ENCODE measurements around the gene MUC6.

Gene MUC6

DNA sequence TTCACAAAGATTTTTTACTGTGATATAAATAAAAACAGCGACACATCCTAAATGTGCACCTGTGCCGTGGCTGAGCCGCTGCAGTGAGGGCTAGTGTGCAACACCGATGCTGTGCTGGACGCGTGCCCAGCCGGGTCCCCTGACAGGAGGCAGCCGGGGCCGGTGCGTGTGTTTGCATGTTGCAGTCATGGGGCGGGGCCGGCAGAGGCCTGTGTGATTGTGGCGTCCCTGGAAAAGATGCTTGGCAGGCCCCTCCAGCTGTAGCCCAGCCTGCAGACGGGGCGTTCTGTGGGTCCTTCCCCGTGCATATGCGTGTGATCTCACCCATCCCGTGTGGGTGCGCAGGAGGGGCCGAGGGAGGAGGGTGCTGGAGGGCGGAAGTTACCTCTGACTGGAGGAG is 30.6 kb downstream of the MUC6 start:
- Mint-ChIP-seq H3K36me3 (no peaks in the 10 kb centered on the region), H3K27ac (no peak overlapping the region), H3K4me3 (no peak overlapping the region), H3K9me3 (ENCODE audit: low read depth) (no peaks in the 10 kb centered on the region), H3K4me1 (ENCODE audit: low read depth) (peaks cover 2% of the 10 kb centered on the region), H3K27me3 (no peaks in the 10 kb centered on the region)

DNA sequence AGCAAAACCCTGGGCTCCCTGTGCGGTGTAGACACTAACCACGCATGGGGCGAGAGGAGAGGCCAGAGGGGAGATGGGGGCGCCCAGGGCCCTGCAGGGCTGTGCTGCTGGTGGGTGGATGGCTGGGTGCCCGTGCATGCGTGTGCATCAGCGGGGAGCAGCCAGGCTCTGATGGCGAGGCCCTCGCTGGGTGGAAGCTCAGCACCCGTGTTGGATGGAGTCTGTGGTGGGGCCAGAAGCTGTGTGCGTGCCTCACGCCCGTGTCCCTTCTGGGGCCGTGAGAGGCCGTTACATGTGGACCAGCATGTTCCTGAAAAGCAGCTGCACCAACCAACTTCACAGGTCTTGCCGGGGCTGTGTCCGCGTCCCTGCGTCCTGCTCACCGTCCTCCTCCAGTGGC is 33.4 kb downstream of the MUC6 start:
- Mint-ChIP-seq H3K27ac (no peak overlapping the region), H3K4me1 (ENCODE audit: low read depth) (peaks cover 2% of the 10 kb centered on the region), H3K9me3 (ENCODE audit: low read depth) (no peaks in the 10 kb centered on the region), H3K4me3 (no peak overlapping the region), H3K27me3 (no peaks in the 10 kb centered on the region), H3K36me3 (no peaks in the 10 kb centered on the region)

DNA sequence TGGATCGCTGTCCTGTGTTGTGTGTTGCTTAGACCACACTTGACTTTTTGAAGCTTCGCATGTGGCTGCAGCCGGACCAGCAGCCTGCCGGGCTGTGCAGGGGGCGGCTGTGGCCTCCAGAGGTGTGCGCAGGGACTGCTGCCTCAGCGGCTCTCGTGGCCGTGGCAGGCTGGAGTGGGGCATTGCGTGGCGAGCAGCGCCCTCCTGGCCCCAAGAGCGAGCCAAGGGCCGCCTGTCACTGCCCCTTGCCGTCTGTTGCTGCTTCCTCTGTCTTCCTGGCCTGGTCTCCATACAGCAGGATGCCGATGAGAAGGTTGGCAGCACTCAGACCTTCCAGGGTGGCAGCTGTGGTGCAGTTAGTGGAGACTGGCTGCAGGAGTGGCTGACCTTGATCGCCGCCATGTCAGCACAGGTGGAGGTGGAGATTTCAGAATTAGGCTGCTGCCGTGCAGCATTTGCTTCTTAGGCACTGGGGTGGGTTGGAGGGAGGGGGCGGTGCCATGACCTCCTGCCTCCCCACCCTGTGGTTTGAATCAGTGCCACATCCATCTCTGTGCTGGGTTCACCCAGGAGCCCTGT is 34.0 kb downstream of the MUC6 start:
- Mint-ChIP-seq H3K27ac (no peak overlapping the region), H3K36me3 (no peaks in the 10 kb centered on the region), H3K9me3 (ENCODE audit: low read depth) (no peaks in the 10 kb centered on the region), H3K4me1 (ENCODE audit: low read depth) (peaks cover 2% of the 10 kb centered on the region), H3K27me3 (no peaks in the 10 kb centered on the region), H3K4me3 (no peak overlapping the region)

DNA sequence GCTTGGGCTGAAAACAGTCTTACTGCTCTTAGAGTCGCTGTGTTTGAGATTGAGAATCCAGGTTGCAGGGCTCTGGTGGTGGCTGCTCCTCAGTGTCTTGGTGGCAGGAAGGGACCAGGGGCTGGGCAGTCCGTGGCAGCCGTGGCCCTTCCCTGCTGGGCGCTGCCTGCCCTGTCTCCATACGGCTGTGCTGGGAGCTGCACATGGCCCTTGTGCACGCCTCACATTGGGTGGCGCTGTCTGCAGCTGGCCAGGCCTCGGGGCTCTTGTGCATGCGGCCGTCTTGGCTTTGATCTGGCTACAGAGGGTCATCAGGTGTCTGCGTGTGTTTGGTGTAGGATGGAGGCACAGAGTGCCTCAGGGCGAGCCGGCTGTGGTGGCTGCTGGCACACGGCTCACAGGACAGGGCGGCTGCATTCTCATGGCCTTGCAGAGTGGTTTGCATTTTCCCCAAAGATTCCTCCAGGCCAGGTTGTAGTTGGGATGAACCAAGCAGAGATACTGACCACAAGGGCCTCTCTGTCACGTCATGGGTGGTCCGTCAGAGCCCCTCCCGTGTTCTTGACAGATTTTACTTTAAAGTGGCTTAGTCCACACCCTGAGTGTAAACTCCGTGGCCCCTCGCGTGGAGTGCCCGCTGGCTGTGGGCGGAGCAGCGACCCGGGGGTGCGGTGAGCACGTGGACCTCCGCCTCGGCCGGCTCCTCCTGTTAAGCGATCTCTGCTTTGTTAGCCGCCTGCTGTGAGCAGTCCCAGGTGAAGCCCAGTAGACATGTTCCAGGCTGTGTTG is 34.7 kb downstream of the MUC6 start:
- Mint-ChIP-seq H3K27ac (no peak overlapping the region), H3K9me3 (ENCODE audit: low read depth) (no peaks in the 10 kb centered on the region), H3K27me3 (no peaks in the 10 kb centered on the region), H3K36me3 (no peaks in the 10 kb centered on the region), H3K4me3 (no peak overlapping the region), H3K4me1 (ENCODE audit: low read depth) (peaks cover 2% of the 10 kb centered on the region)

DNA sequence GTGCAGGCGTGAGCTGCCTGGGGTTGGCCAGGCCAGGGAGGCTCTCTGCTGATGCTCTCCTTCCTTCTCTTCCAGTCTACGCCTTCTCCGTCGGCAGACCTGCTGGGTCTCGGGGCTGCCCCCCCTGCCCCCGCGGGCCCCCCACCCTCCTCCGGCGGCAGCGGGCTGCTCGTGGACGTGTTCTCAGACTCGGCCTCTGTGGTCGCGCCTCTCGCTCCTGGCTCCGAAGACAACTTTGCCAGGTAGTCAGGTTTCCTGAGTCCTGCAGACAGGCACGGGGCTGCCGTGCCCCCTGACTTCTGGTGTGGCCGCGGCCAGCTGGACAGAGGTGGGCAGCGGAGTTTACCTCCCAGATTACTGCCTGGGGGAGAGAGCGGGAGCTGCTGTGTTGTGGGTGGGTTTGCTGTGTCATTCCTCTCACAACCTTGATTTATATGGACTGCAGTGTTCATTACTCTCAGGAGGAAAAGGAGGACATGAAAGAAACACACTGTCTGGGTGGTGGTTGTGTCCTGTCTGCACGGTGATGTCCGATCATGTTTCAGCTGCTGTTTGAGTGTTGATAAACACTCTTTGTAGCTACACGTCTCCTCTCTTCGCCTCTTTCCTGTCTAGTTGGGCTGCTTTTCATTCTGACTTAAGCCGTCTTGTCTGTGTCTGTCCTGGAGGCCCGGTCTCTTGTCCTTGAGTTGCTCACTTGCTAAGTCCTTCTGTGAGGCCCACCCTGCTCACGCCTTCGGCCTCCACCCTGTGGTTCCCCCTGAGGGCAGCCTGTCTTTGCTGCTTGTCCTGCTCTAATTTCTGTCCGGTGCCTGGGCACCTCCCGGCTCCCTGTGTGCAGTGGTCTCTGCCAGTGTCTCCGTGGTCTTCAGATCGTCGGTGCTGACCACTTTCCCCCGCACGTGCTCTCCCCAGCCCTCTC is 35.9 kb downstream of the MUC6 start:
- H3K27me3 Mint-ChIP-seq = no peaks in the 10 kb centered on the region
- peaks cover 4% of the 10 kb centered on the region for H3K4me1 Mint-ChIP-seq (ENCODE audit: low read depth)
- no peaks in the 10 kb centered on the region for H3K9me3 Mint-ChIP-seq (ENCODE audit: low read depth)
- no peak overlapping the region for H3K4me3 Mint-ChIP-seq
- peaks cover 4% of the 10 kb centered on the region for H3K36me3 Mint-ChIP-seq
- no peak overlapping the region for H3K27ac Mint-ChIP-seq

DNA sequence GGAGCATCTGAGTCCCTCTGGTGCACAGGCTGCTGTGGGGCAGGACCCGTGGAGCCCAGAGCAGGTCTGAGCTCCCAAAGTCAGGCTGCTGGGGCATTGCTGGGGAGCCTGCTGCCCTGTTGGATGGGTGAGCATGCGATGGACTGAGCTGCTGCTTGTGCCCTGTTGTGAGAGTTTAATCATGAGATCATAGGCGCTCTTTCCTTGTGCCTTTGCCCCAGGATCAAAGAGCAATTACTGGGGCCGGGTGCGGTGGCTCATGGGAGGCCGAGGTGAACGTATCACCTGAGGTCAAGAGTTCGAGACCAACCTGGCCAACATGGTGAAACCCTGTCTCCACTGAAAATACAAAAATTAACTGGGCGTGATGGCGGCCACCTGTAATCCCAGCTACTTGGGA is 37.5 kb downstream of the MUC6 start:
- Mint-ChIP-seq H3K27ac (no peak overlapping the region), H3K9me3 (ENCODE audit: low read depth) (no peaks in the 10 kb centered on the region), H3K4me1 (ENCODE audit: low read depth) (peaks cover 7% of the 10 kb centered on the region), H3K4me3 (no peak overlapping the region), H3K36me3 (peaks cover 8% of the 10 kb centered on the region), H3K27me3 (no peaks in the 10 kb centered on the region)

DNA sequence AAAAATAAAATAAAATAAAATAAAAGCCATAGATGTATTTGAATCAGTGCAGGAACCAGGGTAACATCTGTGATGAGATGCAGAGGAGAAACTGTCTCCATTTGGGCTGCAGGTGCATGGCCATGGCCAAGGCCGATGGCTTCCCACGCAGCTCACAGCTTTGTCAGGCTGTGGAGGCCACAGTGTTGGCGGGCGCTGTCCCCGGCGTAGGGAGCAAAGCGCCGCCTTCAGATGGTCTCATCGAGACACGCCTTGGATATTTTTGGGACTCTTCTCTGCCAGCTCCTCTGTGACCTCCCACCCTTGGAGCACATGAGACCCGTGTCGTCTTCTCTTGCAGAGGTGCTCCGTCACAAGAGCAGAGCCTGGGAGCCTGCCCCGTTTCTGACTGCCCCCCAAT is 38.6 kb downstream of the MUC6 start:
- Mint-ChIP-seq H3K27me3 (no peaks in the 10 kb centered on the region), H3K36me3 (peaks cover 8% of the 10 kb centered on the region), H3K27ac (no peak overlapping the region), H3K9me3 (ENCODE audit: low read depth) (no peaks in the 10 kb centered on the region), H3K4me3 (no peak overlapping the region), H3K4me1 (ENCODE audit: low read depth) (peaks cover 6% of the 10 kb centered on the region)

DNA sequence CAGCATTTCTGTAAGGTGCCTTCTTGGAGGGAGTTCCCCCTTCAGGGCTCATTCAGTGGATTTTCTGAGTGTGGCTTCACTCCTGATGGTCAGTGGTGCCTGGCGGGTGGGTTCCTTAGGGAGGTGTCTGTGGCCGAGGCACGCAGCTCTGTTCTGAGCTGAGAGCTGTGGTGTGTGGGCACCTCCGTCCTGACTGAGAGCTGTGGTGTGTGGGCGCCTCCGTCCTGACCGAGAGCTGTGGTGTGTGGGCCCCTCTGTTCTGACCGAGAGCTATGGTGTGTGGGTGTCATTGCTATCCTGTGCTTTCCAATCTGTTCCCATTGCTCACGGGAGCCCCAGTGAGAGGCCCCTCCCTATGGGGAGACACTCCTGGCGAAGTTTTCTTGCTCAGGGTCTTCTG is 39.8 kb downstream of the MUC6 start:
- peaks cover 5% of the 10 kb centered on the region for H3K4me1 Mint-ChIP-seq (ENCODE audit: low read depth)

DNA sequence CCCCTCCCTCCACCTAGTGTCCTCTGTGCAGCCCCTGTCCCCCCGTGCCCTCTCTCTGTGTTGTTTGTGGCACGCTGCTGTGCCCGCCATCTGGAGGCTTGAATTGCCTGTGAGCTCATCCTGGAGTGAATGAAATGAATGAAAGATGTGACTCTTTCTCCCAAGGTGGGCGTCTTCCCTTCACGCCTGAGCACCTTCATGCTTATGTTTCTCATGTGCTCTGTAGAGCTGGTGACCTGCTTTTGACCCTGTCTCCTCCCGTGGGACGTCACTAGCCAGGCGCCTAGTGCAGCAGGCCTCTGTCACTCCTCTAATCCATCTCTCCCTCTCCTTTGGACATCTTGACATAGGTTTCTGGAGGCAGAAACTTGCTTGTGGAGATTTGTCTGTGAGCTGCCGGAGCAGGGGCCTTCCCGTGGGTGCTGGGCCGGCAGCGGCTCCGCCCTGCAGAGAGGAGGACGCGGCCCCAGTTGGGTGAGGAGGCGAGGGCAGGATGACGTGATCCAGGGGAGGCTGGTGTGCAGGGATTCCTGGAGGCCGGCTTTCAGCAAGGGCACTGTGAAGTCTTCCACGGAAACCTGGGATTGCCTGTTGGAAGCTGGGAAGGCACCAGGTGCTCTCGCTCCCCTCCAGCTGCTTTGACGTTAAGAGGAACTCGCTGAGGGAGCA is 40.6 kb downstream of the MUC6 start:
- no peak overlapping the region for H3K4me3 Mint-ChIP-seq

More for the DNA sequence above, 39.8 kb downstream of the MUC6 start:
- no peak overlapping the region for H3K4me3 Mint-ChIP-seq
- H3K9me3 Mint-ChIP-seq (ENCODE audit: low read depth) = no peaks in the 10 kb centered on the region
- H3K27me3 Mint-ChIP-seq = no peaks in the 10 kb centered on the region
- H3K36me3 Mint-ChIP-seq = peaks cover 8% of the 10 kb centered on the region
- peak overlapping the region; percentile 55 for H3K27ac Mint-ChIP-seq

DNA sequence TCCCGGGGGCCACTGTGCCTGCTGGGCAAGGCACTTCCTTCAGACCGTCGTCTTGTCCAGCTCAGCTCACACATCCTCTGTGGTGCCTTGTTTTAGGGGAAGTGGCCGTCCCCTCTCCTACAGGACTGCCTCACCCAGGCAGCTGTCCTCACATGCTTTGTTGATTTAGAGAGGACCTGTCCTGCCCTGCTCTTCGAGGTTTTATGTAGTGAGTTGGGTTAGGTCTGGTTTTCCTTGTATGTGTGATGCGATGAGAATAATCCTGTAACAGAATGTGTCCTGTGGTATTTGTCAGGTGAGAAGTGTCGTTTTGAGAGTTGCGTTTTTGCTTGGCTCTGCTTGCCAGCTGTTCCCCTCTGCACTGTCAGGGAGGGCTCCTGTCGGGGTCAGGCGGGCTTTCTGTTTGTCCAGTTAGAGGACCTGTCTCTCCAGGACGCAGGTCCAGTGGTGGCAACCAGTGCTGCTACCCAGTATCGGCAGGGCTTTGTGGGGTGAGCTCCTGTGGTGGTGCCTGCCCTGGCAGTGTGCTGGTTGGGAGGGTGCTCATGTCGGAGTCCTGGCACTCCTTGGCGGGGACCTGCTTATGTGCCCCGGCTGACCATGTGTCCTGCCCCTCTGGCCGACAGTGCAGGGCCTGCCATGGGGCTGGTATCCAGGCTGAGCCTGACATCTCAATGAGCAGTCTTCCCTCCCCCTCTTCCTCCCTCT is 41.3 kb downstream of the MUC6 start:
- no peak overlapping the region for H3K4me3 Mint-ChIP-seq
- H3K4me1 Mint-ChIP-seq (ENCODE audit: low read depth) = peaks cover 5% of the 10 kb centered on the region
- H3K27ac Mint-ChIP-seq = peak overlapping the region; percentile 16
- no peaks in the 10 kb centered on the region for H3K9me3 Mint-ChIP-seq (ENCODE audit: low read depth)
- H3K36me3 Mint-ChIP-seq = peaks cover 8% of the 10 kb centered on the region
- no peaks in the 10 kb centered on the region for H3K27me3 Mint-ChIP-seq

More for the DNA sequence above, 40.6 kb downstream of the MUC6 start:
- Mint-ChIP-seq H3K27me3 (no peaks in the 10 kb centered on the region), H3K36me3 (peaks cover 8% of the 10 kb centered on the region), H3K27ac (peak overlapping the region; percentile 58), H3K9me3 (ENCODE audit: low read depth) (no peaks in the 10 kb centered on the region), H3K4me1 (ENCODE audit: low read depth) (peaks cover 5% of the 10 kb centered on the region)

DNA sequence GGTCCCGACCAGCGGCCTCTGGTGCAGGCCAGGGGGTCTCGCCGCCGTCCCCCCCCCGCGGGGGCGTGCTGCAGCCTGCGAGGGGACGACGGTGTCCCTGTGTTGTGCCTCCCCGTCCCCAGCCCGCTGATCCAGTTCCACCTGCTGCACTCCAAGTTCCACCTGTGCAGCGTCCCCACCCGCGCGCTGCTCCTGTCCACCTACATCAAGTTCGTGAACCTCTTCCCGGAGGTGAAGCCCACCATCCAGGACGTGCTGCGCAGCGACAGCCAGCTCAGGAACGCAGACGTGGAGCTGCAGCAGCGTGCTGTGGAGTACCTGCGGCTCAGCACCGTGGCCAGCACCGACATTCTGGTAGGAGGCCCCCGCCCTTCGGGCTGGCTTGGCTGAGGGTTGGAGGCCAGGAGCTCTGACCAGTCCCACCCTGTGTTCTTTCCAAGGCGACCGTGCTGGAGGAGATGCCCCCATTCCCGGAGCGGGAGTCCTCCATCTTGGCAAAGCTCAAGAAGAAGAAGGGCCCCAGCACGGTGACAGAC is 42.8 kb downstream of the MUC6 start:
- Mint-ChIP-seq H3K4me3 (no peak overlapping the region), H3K27me3 (no peaks in the 10 kb centered on the region), H3K36me3 (peaks cover 8% of the 10 kb centered on the region), H3K9me3 (ENCODE audit: low read depth) (no peaks in the 10 kb centered on the region), H3K27ac (no peak overlapping the region), H3K4me1 (ENCODE audit: low read depth) (peaks cover 5% of the 10 kb centered on the region)

DNA sequence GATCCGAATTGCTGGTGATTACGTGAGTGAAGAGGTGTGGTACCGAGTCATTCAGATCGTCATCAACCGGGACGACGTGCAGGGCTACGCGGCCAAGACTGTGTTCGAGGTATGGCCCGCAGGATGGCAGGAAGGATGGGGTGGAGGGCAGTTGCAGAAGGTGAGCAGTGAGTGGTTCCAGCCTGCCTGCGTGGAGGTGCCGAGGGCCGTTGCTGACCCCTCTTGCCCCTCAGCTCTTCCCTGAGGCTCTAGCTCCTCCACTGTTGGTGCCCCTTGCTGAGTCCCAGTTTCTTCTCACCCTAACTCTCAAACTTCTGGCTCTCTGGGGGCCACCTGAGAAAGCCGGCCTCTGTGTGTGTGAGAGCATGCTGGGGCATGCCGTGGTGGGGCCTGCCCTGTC is 43.9 kb downstream of the MUC6 start:
- Mint-ChIP-seq H3K4me1 (ENCODE audit: low read depth) (peaks cover 5% of the 10 kb centered on the region), H3K27me3 (no peaks in the 10 kb centered on the region), H3K36me3 (peaks cover 8% of the 10 kb centered on the region), H3K9me3 (ENCODE audit: low read depth) (no peaks in the 10 kb centered on the region), H3K27ac (no peak overlapping the region), H3K4me3 (no peak overlapping the region)

DNA sequence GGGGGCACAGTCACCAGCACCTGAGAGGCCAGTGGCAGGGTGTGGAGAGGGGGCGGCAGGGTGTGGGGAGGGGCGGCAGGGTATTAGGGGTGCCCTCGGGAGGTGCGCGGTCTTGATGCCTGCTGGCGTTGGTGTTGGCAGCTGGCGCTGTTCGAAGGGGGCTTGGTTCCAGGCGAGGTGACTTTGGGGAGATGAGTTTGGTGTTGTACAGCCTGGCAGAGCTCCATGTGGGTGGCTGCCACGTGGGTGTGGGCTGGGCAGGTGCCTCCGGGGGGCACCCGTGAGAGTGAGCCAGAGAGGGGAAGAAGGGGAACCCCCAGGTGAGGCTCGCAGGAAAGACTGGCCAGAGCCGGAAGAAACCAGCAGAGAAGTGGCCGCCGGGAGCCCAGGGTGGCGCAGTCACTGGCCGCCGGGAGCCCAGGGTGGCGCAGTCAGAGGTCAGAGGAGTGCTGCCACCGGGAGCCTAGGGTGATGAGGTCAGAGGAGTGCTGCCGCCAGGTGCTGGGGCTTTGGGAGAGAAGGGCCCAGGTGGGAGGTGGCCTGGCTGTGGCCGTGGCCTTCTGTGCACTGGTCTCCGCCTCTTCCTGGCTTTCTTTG is 44.7 kb downstream of the MUC6 start:
- Mint-ChIP-seq H3K4me3 (no peak overlapping the region), H3K27me3 (no peaks in the 10 kb centered on the region), H3K27ac (no peak overlapping the region), H3K4me1 (ENCODE audit: low read depth) (peaks cover 5% of the 10 kb centered on the region), H3K36me3 (peaks cover 8% of the 10 kb centered on the region), H3K9me3 (ENCODE audit: low read depth) (no peaks in the 10 kb centered on the region)

DNA sequence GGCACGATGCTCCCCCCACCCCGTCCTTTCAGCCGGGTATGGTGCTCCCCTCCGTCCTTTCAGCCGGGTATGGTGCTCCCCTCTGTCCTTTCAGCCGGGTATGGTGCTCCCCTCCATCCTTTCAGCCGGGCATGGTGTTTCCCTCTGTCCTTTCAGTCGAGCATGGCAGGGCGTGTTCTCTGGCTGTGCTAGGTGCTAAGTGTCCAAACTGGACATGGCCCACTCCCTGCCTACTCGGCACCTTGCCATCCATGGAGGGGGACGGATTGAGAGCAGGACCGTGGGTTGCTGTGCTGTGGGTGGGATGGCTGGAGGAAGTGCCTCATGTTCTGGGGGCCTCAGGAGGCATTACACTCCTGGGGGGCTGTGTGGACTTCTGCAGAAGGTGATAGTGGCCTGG is 45.5 kb downstream of the MUC6 start:
- Mint-ChIP-seq H3K27me3 (no peaks in the 10 kb centered on the region), H3K4me1 (ENCODE audit: low read depth) (peaks cover 5% of the 10 kb centered on the region), H3K4me3 (no peak overlapping the region), H3K9me3 (ENCODE audit: low read depth) (no peaks in the 10 kb centered on the region), H3K36me3 (peaks cover 6% of the 10 kb centered on the region), H3K27ac (no peak overlapping the region)
